ENCODE results near the gene ITLN1.

Gene ITLN1

GRCh38 chr1:160858097-160858496 is 26.9 kb downstream of the ITLN1 start:
- no peak for DNase-seq (ENCODE audit: low spot score)

DNA sequence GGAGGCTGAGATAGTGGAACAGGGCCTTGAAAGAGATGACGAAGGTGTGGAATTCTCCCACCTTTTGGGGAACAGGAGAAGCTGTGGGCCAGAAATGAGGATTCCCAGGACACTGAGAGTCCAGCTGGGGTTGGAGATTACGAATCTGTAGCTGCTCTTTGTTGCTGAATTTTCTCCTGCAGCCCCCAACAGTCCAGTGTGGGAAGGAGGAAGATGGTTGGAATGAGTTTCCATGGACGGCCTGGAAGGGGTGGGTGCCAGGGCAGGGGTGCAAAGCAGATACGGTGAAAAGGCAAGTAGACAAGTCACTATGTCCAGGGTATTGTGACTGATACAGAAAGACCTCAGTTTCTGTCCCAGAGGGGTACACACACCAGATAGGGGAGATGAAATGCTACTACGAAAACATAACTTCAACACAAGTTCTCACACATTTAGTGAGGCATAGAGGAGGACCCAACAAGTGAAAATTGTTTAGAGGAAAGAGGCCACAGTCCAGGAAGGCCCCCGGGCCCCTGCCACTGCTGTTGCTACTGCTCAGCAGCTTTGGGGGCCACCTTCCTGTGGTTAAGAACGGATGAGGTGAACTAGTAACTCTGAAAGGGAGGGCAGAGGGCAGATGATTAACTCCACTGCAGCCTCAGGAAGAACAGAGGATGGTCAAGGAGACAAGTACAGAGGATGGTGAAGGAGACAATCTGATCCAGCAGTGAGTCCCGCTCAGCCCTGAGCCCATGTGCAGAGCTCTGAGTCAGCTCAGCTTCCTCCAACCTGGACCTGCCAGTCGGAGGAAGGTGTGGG is 29.6 kb downstream of the ITLN1 start:
- DNase-seq (ENCODE audit: low spot score) = no peak

- DNase-seq (ENCODE audit: low spot score) = no peak
Observed at GRCh38 chr1:160853754-160854153, 31.2 kb downstream of the ITLN1 start.

GRCh38 chr1:160853014-160853413 is 32.0 kb downstream of the ITLN1 start:
- no peak for DNase-seq (ENCODE audit: low spot score)

- no peak for DNase-seq (ENCODE audit: low spot score)
Observed at GRCh38 chr1:160850993-160851392, 34.0 kb downstream of the ITLN1 start.

GRCh38 chr1:160850541-160850940 is 34.4 kb downstream of the ITLN1 start:
- no peak for DNase-seq (ENCODE audit: low spot score)

- DNase-seq (ENCODE audit: low spot score) = no peak
Observed at GRCh38 chr1:160846281-160846680, 38.7 kb downstream of the ITLN1 start.

DNA sequence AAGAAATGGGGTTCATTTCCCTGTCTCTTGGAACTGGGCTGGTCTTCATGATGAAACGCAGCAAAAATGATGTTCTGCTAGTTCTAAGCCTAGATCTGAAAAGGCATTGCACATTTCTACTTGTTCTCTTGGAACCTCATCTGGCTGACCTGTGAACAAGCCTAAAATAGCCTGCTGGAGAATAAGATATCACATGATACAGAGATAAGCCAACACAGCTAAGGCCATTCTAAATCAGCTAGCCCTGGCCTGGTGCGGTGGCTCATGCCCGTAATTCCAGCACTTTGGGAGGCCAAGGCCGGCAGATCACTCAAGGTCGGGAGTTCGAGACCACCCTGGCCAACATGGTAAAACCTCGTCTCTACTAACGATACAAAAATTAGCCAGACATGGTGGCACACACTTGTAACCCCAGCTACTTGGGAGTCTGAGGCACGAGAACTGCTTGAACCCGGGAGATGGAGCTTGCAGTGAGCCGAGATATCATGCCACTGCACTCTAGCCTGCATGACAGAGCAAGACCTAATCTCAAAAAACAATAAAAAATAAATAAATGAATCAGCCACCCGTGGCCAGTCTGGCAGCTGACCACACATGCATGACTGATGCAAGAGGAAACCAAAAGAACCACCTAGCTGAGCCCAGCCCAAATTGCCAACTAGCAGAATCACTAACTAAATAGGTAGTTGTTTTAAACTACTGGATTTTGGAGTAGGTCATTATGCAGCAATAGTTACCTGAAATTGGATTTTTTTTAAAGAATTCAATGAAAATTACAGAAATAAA is 40.3 kb downstream of the ITLN1 start:
- no peak for DNase-seq (ENCODE audit: low spot score)

GRCh38 chr1:160841079-160841478 is 43.9 kb downstream of the ITLN1 start:
- DNase-seq (ENCODE audit: low spot score) = no peak

GRCh38 chr1:160839746-160840145 is 45.2 kb downstream of the ITLN1 start:
- no peak for DNase-seq (ENCODE audit: low spot score)

DNA sequence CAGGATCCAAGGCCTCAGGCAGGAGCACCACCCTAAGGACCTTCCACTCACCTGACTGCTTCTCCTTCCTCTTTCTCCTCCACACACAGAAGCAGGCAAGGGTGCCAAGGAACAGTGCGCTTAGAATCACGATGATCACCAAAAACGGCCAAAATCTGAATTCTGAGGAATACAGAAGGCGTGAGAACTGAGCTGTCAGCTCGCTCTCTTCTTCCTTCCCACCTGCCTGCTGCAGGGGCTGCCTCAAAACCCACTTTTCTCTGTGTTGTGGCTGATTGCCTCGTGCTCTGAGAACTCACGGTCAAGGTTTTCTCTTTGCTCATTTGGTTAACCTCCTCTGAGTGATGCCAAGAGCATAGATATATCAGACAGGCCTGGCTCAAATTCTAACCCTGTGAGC is 46.1 kb downstream of the ITLN1 start:
- DNase-seq (ENCODE audit: low spot score) = no peak

DNA sequence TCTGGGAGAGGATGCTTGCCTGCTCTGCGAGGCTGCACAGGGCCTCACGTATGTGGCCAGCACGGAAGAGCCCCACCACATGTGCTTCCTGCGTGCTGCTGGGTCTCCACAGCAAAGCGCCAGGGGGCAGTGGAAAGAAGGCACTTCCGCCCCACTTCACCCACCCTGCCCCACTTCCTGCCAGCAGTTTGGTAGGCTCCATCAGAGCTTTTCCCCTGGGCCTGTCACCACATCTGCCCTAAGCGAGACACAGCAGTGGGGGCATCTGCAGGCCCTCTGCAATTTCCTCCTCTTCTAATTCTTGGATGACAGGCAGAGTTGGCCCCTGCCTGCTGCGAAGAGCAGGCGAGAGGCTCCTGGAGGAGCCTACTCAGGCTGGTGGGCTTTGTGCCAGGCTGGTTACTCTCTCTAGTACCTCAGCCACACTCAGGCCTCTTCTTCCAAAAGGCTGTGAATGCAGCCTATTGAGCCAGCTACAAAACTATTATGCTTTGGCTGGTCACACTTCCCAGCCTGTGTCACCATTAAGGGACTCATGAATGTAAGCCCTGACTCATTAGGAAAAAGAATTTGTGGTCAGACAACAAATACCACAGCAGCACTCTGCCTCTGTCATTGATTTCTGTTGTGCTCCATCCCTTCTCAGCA is 47.3 kb downstream of the ITLN1 start:
- DNase-seq (ENCODE audit: low spot score) = peak; percentile 25

DNA sequence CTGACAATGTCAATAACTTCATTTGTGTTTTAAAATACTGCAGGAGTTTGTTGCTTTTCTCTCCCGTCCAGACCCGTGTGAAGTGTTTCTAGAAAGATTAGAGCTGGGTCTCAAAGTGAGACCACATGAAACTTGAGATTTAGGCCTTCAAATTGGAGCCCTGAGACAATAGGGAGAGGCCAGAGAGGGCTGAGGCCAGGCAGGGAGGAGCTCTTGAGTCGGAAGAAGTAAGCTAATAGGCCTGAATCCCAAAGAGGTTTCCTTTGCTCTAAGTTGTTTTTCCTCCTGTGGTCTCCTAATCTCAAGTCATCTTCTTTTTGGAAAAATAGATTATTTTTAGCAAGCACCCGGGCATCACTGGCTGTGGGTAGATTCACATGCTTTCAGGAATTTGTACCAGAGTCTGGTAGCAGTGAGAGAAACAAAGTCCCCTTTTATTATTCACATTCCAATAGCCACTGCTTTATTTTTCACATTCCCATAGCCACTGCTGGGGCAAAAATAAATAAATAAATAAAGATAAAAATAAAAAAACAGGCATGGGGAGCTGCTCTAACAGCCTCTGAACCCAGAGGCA is 47.9 kb downstream of the ITLN1 start:
- no peak for DNase-seq (ENCODE audit: low spot score)

DNA sequence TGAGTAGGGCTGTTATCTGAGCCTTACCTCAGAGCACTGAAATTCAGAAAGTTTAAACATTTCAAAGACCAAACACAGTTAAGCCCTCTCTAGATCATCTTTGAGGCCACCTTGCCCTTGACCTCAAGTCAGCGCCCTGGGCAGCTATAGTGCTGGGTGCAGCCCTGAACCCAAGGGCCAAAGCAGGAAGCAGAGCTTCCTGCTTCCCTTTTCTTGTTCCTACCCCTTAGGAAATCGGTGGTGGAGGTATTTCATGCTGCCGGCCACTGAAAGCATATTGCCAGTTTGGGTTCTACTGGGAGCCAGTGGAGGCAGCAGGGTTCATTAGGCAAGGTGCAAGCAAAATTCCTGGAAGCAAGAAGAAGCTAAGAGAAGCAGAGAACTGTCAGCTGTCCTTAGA is 48.4 kb downstream of the ITLN1 start:
- DNase-seq (ENCODE audit: low spot score) = no peak

DNA sequence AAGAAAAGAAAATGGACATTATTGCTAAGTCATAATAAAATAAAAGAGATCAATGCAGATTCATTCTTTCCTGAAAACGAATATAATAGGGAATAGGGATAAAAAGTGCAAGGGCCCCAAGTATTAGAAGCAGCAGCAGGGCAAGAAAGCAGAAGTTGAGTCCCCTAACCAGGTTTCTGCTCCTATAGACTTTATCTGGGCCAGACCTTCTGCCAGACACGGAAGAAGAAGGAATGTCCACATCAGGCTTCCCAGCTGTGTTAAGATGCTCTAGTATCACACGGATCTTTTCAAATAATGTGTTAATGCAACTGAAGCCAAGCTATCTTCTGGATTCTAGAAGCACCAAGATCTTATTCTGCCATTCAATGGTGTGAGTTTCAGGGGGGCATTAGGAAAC is 49.2 kb downstream of the ITLN1 start:
- DNase-seq (ENCODE audit: low spot score) = no peak

GRCh38 chr1:160834945-160835565 is 49.9 kb downstream of the ITLN1 start:
- DNase-seq (ENCODE audit: low spot score) = peak; percentile 46

- peak; percentile 30 for DNase-seq (ENCODE audit: low spot score)
Observed at GRCh38 chr1:160830321-160831153, 54.4 kb downstream of the ITLN1 start.

DNA sequence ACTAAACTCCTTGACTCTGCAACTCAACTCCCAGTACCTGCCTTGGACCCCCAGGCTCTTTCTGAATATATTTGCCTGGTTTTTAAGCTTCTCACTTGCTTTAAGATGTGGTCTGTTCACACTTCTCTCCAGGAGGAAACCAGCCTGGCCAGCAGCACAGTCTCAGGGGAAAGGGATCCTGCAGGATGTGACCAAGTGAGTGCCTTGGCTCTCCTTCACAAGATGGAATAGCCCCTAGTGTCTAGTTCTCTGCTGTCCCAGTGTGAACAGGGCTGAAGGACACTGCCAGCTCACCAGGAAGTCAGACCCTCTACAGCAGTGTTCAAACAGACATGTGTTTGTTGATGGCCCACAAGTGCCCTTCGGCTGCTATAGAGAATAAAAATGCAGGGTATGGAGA is 55.2 kb downstream of the ITLN1 start:
- no peak for DNase-seq (ENCODE audit: low spot score)

DNA sequence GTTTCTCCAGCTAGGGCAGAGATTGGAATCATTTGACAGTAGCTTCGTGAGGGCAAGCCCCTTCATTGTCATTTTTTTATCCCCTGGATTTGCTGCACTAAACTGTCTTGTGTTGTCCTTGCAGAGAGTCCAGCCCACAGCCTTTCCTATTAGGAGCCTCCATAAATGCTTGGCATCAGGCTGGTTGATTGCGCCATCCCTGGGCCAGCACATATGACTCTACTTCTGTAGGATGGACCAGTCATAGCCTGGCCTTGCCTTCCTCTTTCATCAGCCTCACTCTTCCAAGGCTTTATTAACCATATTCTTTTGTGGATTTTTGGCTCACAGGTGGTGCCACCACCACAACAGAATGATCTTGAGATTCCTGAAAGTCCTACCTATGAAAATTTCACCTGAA is 57.6 kb downstream of the ITLN1 start:
- DNase-seq (ENCODE audit: low spot score) = no peak

GRCh38 chr1:160826546-160826945 is 58.4 kb downstream of the ITLN1 start:
- no peak for DNase-seq (ENCODE audit: low spot score)

All from kidney capillary endothelial cell (primary cell).